ENCODE measurements around the gene AGO1. TPM values are rescaled to one million over a fixed set of nuclear protein-coding genes. Genes with fewer than 3 reads are reported as not detected.

Gene AGO1
- total RNA-seq, 2 experiments from 2014 or later: 28.8 TPM

GRCh38 chr1:35893051-35893879 is 10.3 kb downstream of the AGO1 start:
- ChIA-PET CTCF (interaction anchor here (1.2 to 1.3 kb wide), 2 partner anchors 10 to 12 kb away, joined by 3 to 5 read pairs; partner anchors contain the start of gene AGO1), POLR2A (interaction anchor here (1.0 kb wide), 1 partner anchor 38 kb away, joined by 3 read pairs; no protein-coding TSS in a partner anchor)
- intact Hi-C loops (cut with micrococcal nuclease): no loop called here
- no peak for DNase-seq
- Mint-ChIP-seq H3K27me3 (no peaks in the 10 kb centered on the region), H3K4me1 (ENCODE audit: low read depth) (no peaks in the 10 kb centered on the region), H3K9me3 (no peaks in the 10 kb centered on the region), H3K27ac (no peak overlapping the region), H3K36me3 (peaks cover 26% of the 10 kb centered on the region), H3K4me3 (no peak overlapping the region)

- H3K9me3 Mint-ChIP-seq: no peaks in the 10 kb centered on the region
- no peaks in the 10 kb centered on the region for H3K4me1 Mint-ChIP-seq (ENCODE audit: low read depth)
- peaks cover 24% of the 10 kb centered on the region for H3K36me3 Mint-ChIP-seq
- no peaks in the 10 kb centered on the region for H3K27me3 Mint-ChIP-seq
- no peak for DNase-seq
- H3K27ac Mint-ChIP-seq: no peak overlapping the region
- intact Hi-C loops (cut with micrococcal nuclease): no loop called here
- no peak overlapping the region for H3K4me3 Mint-ChIP-seq
- POLR2A ChIA-PET: no interaction called here
- CTCF ChIA-PET: no interaction called here
Measured at GRCh38 chr1:35894183-35894582, 11.2 kb downstream of the AGO1 start.

- CTCF ChIA-PET: no interaction called here
- POLR2A ChIA-PET: no interaction called here
- Mint-ChIP-seq H3K27me3 (no peaks in the 10 kb centered on the region), H3K9me3 (no peaks in the 10 kb centered on the region), H3K27ac (no peak overlapping the region), H3K4me3 (no peak overlapping the region), H3K36me3 (peaks cover 28% of the 10 kb centered on the region), H3K4me1 (ENCODE audit: low read depth) (no peaks in the 10 kb centered on the region)
- intact Hi-C loops (cut with micrococcal nuclease): no loop called here
- no peak for DNase-seq
Measured at GRCh38 chr1:35894656-35895055, 11.6 kb downstream of the AGO1 start.

GRCh38 chr1:35899941-35900340 is 16.9 kb downstream of the AGO1 start:
- no peak overlapping the region for H3K4me3 Mint-ChIP-seq
- H3K27me3 Mint-ChIP-seq: no peaks in the 10 kb centered on the region
- ChIA-PET CTCF (no interaction called here), POLR2A (interaction anchor here (0.6 kb wide), 1 partner anchor 101 kb away, joined by 3 read pairs; no protein-coding TSS in a partner anchor)
- H3K27ac Mint-ChIP-seq: no peak overlapping the region
- H3K4me1 Mint-ChIP-seq (ENCODE audit: low read depth): no peaks in the 10 kb centered on the region
- H3K9me3 Mint-ChIP-seq: no peaks in the 10 kb centered on the region
- intact Hi-C loops (cut with micrococcal nuclease): no loop called here
- no peak for DNase-seq
- peaks cover 40% of the 10 kb centered on the region for H3K36me3 Mint-ChIP-seq

GRCh38 chr1:35901235-35901634 is 18.2 kb downstream of the AGO1 start:
- CTCF ChIA-PET: no interaction called here
- intact Hi-C loops (cut with micrococcal nuclease): no loop called here
- no peaks in the 10 kb centered on the region for H3K9me3 Mint-ChIP-seq

GRCh38 chr1:35902671-35903070 is 19.7 kb downstream of the AGO1 start:
- H3K36me3 Mint-ChIP-seq: peaks cover 35% of the 10 kb centered on the region
- H3K27me3 Mint-ChIP-seq: no peaks in the 10 kb centered on the region
- DNase-seq: no peak
- POLR2A ChIA-PET: no interaction called here
- H3K27ac Mint-ChIP-seq: no peak overlapping the region
- H3K4me3 Mint-ChIP-seq: no peak overlapping the region
- intact Hi-C loops (cut with micrococcal nuclease): no loop called here
- CTCF ChIA-PET: no interaction called here
- no peaks in the 10 kb centered on the region for H3K9me3 Mint-ChIP-seq
- H3K4me1 Mint-ChIP-seq (ENCODE audit: low read depth): no peaks in the 10 kb centered on the region

More at GRCh38 chr1:35901235-35901634, 18.2 kb downstream of the AGO1 start:
- Mint-ChIP-seq H3K4me1 (ENCODE audit: low read depth) (no peaks in the 10 kb centered on the region), H3K4me3 (no peak overlapping the region), H3K27me3 (no peaks in the 10 kb centered on the region), H3K27ac (no peak overlapping the region), H3K36me3 (peaks cover 36% of the 10 kb centered on the region)
- POLR2A ChIA-PET: no interaction called here
- DNase-seq: no peak

GRCh38 chr1:35914717-35915116 is 31.7 kb downstream of the AGO1 start:
- intact Hi-C loops (cut with micrococcal nuclease): no loop called here
- Mint-ChIP-seq H3K27me3 (no peaks in the 10 kb centered on the region), H3K4me3 (no peak overlapping the region), H3K36me3 (peaks cover 42% of the 10 kb centered on the region), H3K9me3 (no peaks in the 10 kb centered on the region), H3K4me1 (ENCODE audit: low read depth) (no peaks in the 10 kb centered on the region), H3K27ac (no peak overlapping the region)
- CTCF ChIA-PET: interaction anchor here (1.0 kb wide), 1 partner anchor 32 kb away, joined by 3 read pairs; the partner anchor contains the start of gene AGO1
- DNase-seq: no peak
- POLR2A ChIA-PET: no interaction called here

GRCh38 chr1:35915693-35916092 is 32.7 kb downstream of the AGO1 start:
- ChIA-PET CTCF (no interaction called here), POLR2A (no interaction called here)
- no peak overlapping the region for H3K27ac Mint-ChIP-seq
- no peaks in the 10 kb centered on the region for H3K27me3 Mint-ChIP-seq
- no peaks in the 10 kb centered on the region for H3K9me3 Mint-ChIP-seq
- H3K4me1 Mint-ChIP-seq (ENCODE audit: low read depth): no peaks in the 10 kb centered on the region
- intact Hi-C loops (cut with micrococcal nuclease): no loop called here
- H3K36me3 Mint-ChIP-seq: peaks cover 48% of the 10 kb centered on the region
- no peak for DNase-seq
- H3K4me3 Mint-ChIP-seq: no peak overlapping the region

GRCh38 chr1:35923791-35924221 is 40.8 kb downstream of the AGO1 start:
- no peak for DNase-seq
- H3K4me1 Mint-ChIP-seq (ENCODE audit: low read depth): no peaks in the 10 kb centered on the region
- H3K9me3 Mint-ChIP-seq: no peaks in the 10 kb centered on the region
- ChIA-PET POLR2A (no interaction called here), CTCF (no interaction called here)
- intact Hi-C loops (cut with micrococcal nuclease): no loop called here
- H3K36me3 Mint-ChIP-seq: peaks cover 16% of the 10 kb centered on the region
- H3K27ac Mint-ChIP-seq: no peak overlapping the region
- no peaks in the 10 kb centered on the region for H3K27me3 Mint-ChIP-seq
- no peak overlapping the region for H3K4me3 Mint-ChIP-seq

GRCh38 chr1:35924838-35925237 is 41.8 kb downstream of the AGO1 start:
- peaks cover 4% of the 10 kb centered on the region for H3K4me1 Mint-ChIP-seq (ENCODE audit: low read depth)
- no peak overlapping the region for H3K27ac Mint-ChIP-seq
- no peak for DNase-seq
- H3K36me3 Mint-ChIP-seq: peaks cover 7% of the 10 kb centered on the region
- CTCF ChIA-PET: no interaction called here
- POLR2A ChIA-PET: no interaction called here
- intact Hi-C loops (cut with micrococcal nuclease): no loop called here
- H3K27me3 Mint-ChIP-seq: no peaks in the 10 kb centered on the region
- H3K4me3 Mint-ChIP-seq: no peak overlapping the region
- no peaks in the 10 kb centered on the region for H3K9me3 Mint-ChIP-seq

GRCh38 chr1:35925741-35926140 is 42.7 kb downstream of the AGO1 start:
- no peak overlapping the region for H3K27ac Mint-ChIP-seq
- intact Hi-C loops (cut with micrococcal nuclease): no loop called here
- CTCF ChIA-PET: no interaction called here

GRCh38 chr1:35927472-35927871 is 44.5 kb downstream of the AGO1 start:
- intact Hi-C loops (cut with micrococcal nuclease): no loop called here
- H3K4me1 Mint-ChIP-seq (ENCODE audit: low read depth): peaks cover 17% of the 10 kb centered on the region
- no peaks in the 10 kb centered on the region for H3K27me3 Mint-ChIP-seq
- no peak overlapping the region for H3K4me3 Mint-ChIP-seq
- H3K36me3 Mint-ChIP-seq: peaks cover 2% of the 10 kb centered on the region
- no peaks in the 10 kb centered on the region for H3K9me3 Mint-ChIP-seq
- H3K27ac Mint-ChIP-seq: no peak overlapping the region
- ChIA-PET CTCF (interaction anchor here (2.7 kb wide), 1 partner anchor 45 kb away, joined by 14 read pairs; the partner anchor contains the start of gene AGO1), POLR2A (no interaction called here)
- no peak for DNase-seq

More at GRCh38 chr1:35925741-35926140, 42.7 kb downstream of the AGO1 start:
- DNase-seq: no peak
- Mint-ChIP-seq H3K36me3 (peaks cover 5% of the 10 kb centered on the region), H3K27me3 (no peaks in the 10 kb centered on the region), H3K9me3 (no peaks in the 10 kb centered on the region), H3K4me1 (ENCODE audit: low read depth) (peaks cover 8% of the 10 kb centered on the region), H3K4me3 (no peak overlapping the region)
- POLR2A ChIA-PET: no interaction called here

Measured in activated CD4-positive, alpha-beta memory T cell treated with anti-CD3 and anti-CD28 coated beads for 36 hours (primary cell).